NB4 (cell line): ENCODE measurements around the gene BCL7C.

ENCODE experiments used
- CTCF ChIP-seq: IDR thresholded peaks from one replicate; pipeline ENCODE4 v1.5.1; 2012; ENCODE audit warnings: low read depth, low read length
- MAX ChIP-seq: IDR thresholded peaks from 2 replicates; pipeline ENCODE4 v1.6.1; 2011; ENCODE audit warnings: low read depth, low read length
- MYC ChIP-seq: IDR thresholded peaks from 2 replicates; pipeline ENCODE4 v1.6.1; 2011; ENCODE audit warnings: low read depth, low read length
- POLR2A ChIP-seq: IDR thresholded peaks from 2 replicates; pipeline ENCODE4 v1.6.1; 2011; ENCODE audit warnings: mild to moderate bottlenecking; ENCODE audit not compliant: insufficient read length; ENCODE audit errors: extremely low read depth

- TF ChIP-seq CTCF = no peak
- TF ChIP-seq MAX = no peak
- no peak for TF ChIP-seq POLR2A
- TF ChIP-seq MYC = no peak
Measured at GRCh38 chr16:30884760-30885159, 9.1 kb downstream of the BCL7C start.
